DLD1 (cell line): ENCODE results near the gene NATD1.

ENCODE experiments used
- in situ Hi-C: cut with HindIII; loops from 2 replicates; pipeline ENCODE4 v1.10.0; 2017; ENCODE audit warnings: low sequenced_read_pairs

NATD1 gene

DNA sequence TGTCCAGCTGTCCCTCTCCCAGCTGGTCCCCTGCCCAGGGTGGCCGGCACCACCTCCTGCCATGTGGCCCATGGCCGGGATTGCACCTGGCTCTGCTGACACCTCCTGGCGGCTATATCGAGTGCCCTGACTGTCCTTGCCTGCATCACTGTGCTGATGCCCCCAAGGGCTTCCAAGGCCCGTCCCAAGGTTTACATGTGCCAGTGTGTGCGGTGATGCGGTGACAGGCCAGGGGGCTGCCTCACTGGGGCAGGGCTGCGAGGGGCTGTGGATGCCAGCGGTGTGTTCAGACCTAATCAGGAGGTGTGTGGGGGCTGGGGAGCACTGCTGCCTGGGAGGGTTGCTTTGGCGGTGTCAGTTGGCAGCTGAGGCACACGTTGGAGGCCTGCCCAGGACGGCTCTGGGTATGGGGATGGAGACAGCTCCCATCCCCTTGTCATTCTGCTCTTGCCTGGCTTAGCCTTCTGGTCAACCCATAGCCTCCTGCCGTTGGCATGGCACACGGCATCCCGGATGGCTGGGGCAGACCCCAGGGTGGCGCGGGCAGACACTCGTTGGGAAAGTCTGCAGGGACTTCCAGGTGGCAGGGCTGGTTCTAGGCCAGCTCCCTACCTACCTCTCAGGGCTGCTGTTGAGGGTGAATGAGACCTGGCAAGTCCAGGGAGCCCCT lies 36.8 kb upstream of the NATD1 start:
- in situ Hi-C loops, result no loop called here

DNA sequence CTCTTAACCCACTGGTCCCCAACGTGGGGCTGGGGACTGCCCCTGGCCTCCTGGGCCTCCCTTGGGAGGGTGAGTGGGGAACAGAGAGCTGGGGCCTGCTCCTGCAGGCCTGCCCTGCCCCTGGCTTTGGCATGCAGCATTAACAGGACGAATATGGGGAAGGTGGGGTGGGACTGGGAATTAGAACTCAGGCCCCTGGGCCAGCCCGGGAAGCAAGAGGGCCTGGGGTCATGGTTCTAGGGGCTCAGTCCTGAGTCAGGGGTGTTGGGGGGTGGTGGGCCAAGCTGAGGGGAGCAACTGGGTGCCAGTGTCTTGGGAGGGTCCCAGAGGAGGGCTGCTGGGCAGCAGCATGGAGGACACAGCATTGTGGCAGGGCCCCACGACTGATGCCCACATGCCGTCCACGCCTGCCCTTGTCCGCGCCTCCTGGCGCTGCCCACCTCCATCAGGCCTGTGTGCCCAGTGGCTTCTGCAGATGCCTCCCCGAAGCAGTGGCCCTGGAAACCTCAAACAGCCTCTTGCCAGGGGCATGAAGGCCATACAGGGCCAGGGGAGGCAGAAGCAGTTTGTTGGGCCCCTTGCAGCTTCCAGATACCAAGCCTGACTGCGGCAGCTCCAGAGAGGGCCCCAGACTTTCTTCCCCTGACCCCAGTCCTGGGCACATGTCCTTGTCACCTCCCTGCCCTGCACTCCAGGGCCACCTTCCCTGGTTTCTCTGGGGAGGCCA lies 36.1 kb upstream of the NATD1 start:
- in situ Hi-C loops, result no loop called here

DNA sequence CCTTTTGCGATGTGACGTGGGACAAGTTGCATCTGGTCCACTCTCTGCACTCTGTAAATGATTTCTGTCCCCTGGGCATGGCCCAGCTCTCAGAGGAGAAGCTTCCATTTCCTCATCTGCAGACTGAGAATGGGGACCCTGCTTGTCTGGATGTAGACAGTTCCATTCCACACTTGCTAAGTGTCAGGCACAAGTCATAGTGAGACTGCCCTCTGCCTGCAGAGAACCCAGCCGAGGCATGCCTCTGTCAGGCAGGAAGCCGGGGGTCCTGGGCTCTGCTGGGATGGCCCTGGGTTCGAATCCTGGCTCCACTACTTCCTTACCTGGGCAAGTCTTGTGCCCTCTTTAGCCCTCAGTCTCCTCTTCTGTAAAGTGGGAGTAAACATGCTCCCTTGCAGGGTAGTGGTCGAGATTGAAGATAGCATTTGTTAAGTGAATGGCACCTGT lies 35.4 kb upstream of the NATD1 start:
- in situ Hi-C loops, result no loop called here

DNA sequence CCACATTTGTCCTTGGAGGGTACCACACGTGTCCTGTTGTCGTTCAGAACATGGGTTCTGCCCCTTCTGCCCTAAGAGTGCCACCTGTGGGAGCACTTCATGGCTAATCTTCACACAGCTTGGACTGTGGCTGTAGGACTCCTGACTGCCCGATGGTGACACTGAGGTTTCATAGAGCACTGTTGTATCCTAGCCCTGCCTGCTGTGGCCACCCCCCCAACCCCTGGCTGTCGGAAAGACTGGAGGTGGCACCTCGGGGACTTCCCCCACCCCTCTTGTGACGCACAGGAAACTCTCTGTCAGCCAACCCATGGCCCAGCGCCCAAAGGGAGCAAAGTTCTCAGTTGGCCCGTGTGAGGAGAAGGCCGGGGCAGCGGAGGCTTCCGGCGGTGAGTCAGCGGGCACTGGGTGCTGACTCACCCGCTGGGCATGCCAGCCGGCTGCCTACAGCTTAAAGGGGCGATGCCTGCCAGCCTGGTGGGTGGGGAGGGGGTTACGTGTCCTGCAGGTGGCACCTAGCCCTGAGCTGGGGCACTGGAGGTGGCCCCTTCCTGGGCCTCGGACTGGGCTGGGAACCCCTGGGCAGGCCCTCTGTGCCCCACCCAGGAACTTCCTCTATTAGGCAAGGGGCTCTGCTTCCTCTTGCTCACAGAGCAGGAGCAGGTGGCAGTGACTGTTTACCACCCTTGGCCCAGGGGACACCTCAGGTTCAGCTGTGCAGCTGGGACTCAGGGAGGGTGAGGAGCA lies 34.7 kb upstream of the NATD1 start:
- in situ Hi-C loops, result no loop called here

DNA sequence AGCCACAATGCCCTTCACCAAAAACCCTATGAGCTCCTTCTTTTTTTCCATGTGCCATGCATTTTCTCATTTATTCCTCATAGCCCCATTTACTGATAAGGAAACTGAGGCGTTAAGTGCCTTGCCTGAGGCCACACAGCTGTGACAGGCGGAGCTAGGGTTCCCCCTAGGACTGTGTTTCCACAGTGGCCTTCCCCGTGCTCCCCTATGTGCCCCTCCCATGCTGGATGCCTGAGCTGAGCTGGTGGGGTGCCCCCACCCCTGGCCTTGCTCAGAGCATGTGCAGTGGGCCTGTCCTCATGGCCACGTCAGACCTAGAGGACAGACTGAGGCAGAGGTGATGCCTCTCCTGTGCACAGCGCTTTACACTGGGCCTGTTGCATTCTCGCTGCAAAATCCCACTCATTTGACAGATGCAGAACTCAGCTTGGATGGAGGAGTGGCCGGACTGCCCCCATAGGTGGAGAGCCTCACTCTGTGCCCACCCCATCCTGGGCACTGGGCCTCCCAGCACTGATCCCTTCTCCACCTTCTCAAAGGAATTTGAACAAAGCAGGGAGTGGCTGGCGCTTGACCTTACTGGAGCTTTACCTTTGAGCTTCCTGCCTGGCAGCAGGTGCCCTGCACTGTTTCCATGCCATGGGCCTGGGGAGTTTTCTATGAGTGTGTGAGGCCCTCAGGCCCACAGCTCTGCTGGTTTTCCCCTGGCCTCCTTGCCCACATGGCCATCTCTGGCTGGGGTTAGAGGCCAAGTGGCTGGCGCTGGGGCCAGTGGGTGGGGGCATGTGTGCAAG lies 33.9 kb upstream of the NATD1 start:
- in situ Hi-C loops, result no loop called here

DNA sequence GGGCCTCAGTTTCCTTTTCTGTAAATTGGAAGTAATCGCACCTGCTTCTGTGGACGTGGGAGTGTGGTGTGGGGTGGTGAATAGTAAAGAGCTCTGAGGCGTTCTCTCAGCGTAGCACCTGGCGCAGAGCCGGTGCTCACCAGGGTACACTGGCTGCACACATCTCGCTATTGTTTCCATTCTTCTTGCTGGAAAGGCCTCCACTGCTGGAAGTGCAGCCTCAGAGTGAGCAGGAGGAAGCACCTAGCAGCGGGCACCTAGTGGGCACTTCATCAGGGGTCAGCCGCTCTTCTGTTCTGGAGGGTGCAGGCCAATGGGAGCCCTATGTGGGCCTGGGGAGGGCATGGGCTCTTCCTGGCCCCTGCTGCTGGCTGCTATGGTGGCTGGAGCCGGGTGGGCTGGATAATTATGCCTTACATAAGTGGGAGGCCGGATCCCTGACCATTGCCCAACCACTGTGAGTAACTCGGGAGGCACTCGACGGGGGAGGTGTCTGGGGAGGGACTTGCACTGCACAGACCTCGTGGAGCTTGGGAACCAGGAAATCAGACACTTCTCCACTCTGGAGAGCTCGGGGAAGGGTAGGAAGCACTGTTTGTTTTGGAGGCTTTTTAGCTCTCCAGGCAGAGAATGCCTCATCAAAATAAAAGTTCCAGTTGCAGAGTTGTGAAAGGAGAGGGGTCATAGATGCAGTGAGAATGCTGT lies 33.0 kb upstream of the NATD1 start:
- in situ Hi-C loops, result no loop called here

DNA sequence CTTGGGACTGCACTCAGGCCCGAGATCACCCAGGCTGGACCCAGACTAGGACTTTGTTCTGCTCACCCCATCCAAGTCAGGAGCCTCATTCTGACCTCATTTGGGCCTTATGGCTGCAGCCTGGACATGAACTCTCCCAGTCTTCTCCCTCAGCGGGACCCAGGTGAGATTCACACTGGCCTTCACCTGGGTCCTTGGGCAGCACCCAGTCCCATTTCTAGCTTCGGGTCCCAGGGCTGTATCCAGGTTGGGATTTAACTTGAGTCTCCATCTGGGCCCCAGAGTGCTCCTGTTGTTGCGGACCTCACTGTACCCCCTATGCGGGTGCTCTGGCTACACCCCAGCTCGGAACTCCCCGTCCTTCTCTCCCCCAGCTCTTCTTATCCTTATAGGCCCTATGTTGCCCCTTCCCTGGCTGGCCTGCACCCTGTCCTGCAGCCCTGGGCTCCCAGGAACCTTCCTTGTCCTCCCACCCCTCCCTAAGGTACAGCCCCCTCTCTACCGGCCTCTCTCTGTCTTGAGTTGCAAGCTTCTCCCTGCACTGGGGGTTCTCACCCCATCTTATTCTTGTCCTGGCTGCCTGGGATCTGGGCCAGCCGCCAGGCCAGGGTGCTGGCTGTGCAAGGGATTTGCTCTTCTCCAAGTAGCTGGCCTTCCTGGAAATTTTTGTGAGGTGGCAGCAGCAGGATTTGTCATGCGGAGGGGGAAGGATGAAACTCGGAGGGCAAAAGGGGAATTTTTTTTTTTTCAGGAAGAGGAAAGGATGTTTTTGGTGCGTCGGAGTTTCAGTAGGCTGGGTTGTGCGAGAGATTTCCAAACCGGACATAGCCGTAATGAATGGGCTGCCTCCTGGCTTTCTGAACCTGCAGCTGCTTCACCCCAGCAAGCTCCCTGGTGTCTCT lies 32.2 kb upstream of the NATD1 start:
- in situ Hi-C loops, result no loop called here

DNA sequence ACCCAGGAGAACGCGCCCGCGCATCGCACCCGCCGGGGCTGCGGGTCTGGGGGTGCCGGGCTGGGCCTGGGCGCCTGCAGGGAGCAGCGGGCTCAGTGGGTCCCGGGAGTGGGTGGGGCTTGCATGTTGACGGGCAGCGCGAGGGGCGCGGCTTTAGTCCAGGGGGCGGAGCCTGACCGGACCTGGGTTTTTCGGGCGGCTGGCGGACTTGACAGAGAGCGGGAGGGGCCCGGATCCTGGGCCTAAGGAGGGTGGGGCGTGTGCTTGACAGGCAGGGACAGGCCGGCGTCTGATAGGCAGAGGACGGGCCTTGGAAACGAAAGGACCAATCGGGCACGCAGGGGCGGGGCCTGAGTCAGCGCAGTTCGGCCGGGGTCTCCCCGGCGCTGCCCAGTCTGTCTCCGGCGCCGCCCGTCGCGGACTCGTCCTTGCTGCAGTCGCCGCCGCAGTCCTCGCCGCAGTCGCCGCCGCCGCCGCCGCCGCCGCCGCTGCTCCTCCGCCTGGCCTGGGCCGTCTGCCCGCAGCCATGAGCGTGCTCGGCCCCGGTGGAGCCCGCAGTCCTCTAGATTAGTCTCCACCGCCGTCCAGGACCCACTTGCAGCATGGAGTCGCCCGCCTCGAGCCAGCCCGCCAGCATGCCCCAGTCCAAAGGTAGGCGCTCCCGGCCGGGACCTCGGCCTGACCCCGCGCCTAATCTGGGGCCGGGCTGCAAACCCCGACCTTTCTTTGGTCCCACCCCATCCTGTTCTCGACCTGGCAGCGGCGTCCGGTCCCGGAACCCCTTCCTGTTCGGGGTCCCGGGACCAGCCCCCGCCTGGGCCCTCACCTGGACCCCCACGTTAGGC lies 31.3 kb upstream of the NATD1 start, which contains the start of gene MAP2K3:
Gene MAP2K3 (plus strand): TSS at position 393 of the 845 bp plus-strand sequence. CDS start 210 bp downstream, at position 603.
- in situ Hi-C loops, result no loop called here

DNA sequence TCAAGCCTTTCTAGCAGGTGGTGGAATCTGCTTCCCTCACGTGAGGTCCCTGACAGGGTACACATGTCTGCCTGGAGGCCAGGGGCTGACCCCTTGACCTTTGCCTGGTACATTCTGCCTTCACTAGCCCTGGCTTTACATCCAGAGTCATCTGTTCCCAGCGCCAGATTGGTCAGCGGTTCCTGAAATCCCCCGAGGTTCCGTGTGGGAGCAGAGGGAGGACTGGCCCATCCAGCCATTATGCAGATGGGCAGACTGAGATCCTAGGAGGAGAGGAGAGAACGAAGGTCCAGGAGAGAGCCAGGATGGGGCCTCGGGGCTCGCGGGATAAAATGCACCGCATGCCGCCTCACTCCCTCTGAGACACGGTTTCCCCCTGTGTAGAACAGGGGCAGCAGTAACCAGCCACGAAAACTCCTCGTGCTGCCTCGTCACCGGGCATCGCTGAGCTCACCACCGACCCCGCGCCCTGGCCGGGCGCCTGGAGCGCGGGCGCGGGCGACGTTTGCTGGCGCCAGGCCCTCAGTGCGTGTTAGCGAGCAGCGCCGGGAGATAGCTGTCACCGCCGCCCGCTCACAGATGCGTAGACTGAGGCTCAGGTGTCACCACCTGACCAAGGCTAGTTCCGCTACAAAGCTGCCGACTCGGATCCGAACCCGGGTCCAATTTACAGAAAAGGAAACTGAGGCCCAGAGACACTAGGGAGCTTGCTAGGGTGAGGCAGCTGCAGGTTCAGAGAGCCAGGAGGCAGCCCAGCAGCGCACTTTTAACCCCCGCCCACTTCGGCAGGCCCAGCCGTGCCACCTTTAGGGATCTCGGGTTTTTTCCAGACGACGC lies 30.5 kb upstream of the NATD1 start:
- in situ Hi-C loops, result no loop called here

DNA sequence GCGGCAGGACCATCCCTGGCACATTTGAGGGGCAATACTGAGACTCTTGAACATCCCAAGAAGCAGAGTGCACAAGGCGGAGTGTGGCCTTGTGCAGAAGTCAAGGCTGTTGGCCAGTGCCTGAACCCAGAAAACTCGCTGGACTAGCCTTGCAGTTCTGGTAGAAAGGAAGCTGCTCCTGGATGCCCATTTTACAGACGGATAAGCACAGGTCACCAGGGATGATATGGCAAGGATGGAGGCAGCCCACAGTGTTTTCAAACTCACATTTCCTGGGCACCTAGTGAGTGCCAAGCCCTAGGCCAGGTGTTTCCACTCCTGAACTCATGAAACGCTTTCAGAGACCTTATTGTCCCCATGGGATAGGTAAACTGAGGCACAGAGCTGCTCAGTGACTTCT lies 29.6 kb upstream of the NATD1 start:
- in situ Hi-C loops, result no loop called here

DNA sequence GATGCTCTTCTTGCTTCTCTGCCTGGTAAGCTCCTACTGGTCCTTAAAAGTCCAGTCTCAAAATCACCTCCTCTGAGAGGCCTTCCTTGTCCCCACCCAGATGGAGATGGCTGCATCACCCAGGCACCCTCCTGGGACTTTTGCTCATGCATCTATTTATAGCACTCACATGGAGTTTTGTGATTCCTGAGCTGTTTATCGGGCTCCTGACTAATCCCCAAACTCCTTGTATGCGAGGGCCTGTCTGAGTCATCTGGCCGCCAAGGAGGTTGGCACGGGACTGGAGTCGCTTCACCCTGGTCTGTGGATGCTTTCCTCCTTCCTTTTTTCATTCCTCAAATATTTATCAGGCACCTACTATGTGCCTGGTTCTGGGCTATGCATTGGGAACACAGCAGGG lies 29.0 kb upstream of the NATD1 start:
- in situ Hi-C loops, result no loop called here

DNA sequence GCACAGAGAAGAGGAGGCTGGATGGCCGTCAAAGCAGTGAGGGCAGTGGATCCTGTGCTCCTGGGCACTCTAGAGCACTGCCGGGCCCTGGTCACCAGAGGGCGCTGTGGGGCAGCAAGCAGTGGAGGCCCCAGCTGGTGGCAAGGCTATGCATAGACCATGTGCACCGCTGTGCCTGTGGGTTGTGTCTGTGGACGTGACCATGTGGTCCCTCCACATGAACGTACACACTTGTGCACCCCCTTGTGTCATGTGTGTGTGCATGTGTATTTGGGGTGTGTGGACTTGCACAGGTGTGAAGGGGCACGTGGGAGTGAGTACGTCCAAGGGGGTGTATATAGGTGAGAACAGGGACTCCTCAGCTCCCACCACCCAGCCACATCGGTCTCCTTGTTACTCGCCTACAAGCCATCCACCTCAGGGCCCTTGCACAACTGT lies 26.9 kb upstream of the NATD1 start:
- in situ Hi-C loops, result no loop called here

DNA sequence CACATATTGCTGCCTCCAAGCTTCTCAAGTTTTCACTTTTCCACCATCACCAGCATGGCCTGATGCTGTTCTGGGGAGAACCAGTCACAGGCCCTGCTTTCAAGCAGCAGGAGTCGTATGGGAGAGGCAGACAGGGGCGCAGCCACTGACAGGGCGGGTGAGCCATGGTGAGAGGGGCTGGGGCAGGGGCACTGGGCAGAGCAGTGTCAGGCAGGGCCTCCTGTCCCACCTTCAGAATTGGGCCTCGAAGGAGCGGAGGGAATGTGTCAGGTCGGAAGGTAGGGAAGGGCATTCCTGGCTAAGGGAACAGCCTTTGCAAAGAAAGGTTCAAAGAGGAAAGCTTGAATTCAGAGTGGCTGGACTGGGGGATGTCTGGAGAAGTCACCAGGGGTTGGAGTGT lies 26.4 kb upstream of the NATD1 start:
- in situ Hi-C loops, result no loop called here

DNA sequence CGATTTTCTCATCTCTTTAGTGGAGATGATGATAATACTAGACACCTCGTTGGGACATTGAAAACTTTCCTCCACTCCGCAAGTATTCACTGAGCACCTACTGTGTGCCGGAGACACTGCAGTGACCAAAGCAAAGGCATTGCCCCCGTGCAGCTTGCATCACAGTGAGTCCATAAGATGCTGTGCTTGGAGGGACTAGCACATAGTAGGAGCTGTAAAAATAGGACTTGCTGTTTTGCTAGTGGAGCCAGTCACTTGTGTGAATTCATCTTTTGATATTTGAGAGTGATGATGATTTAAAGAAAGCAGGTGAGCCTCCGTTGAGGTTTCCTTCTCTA lies 26.0 kb upstream of the NATD1 start:
- in situ Hi-C loops, result no loop called here

DNA sequence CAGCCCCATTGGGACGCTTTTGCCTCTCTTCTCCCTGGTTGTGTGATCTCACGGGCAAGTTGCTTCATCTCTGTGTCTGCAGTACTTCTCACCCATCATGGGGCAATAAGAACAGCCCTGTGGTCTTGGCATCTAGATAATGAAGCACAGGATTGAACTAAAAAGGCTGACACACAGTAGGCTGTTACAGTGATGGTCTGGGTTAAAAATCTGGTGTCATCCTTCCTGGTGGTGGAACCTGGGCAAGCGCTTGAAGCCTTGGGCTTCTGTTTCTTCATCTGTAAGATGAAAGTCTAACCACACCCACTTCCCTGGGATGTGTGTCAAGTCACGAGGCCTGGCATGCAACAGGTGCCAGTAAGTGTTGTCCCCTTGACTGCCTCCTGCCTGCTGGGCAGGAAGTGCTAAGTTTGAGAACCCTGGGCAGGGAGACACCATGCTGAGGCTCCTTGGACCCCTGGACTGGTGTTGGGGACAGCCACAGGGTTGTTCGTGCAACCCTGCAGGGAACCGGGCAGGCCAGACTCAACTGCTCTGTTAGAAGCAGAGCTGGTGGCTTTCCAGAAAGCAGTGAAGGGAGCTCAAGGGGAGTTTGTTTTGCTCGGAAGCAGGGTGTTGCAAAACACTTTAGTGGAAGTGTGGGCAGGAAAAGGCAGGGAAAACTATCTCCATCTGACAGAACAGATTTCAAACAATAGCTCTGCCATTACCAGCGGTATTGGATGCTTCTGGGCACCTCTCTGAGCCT lies 25.4 kb upstream of the NATD1 start:
- in situ Hi-C loops, result no loop called here

DNA sequence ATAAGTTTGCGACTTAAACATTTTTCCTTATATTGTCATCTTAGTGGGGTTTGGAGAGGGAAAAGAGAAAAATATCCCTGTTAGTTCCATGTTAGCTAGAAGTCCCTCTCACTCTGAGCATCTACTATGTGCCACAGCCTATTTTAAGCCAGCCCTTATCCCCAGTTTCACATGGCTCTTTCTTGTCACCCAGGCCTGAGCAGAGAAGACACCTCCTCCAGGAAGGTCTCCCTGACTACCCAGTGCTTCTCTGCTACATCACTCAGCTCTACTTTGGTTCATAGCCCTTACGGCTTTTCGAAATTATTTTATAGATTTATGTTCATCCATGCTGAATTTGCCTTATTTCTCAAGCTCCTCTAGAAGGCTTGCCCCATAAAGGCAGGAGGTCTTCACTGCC lies 24.1 kb upstream of the NATD1 start:
- in situ Hi-C loops, result no loop called here

DNA sequence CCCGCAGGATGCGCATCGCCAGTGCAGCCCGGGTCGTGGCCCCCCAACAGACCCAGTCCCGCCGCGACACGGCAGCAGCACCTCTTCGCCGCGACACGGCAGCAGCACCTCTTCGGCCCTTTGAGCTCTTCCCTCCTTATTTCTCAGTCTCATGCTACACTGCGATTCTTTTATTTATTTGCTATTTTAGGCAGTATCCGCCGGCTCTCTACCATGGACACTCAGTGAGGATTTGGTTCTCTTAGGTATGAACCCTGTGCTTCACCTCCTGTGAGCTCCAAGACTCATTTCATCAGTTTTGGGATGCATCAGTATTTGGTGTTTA lies 23.0 kb upstream of the NATD1 start:
- in situ Hi-C loops, result no loop called here
